Ascending aorta (tissue), 2 donors: ENCODE data around the gene ARSB. TPM values are rescaled to one million over a fixed set of nuclear protein-coding genes. Genes with fewer than 3 reads are reported as not detected.

Experiments
- DNase-seq, 2 donors: peaks; one replicate each; pipeline ENCODE4 v3.0.0-alpha.2; 2019; ENCODE audit warnings: low spot score in 2 of 2
- H3K27ac ChIP-seq, 2 donors: fragments of 200-600 bp; sonication (generic); one replicate each; pipeline ENCODE4 v1.5.1; 2016 to 2017; ENCODE audit warnings: mild to moderate bottlenecking in 1 of 2
- H3K27me3 ChIP-seq: fragments of 200-600 bp; sonication (generic); one replicate; pipeline ENCODE4 v1.5.1; 2017
- H3K36me3 ChIP-seq, 2 donors: fragments of 200-600 bp; sonication (generic); one replicate each; pipeline ENCODE4 v1.5.1; 2016
- H3K4me1 ChIP-seq, 2 donors: fragments of 200-600 bp; sonication (generic); one replicate each; pipeline ENCODE4 v1.5.1; 2016 to 2017; ENCODE audit warnings: mild to moderate bottlenecking in 1 of 2
- H3K4me3 ChIP-seq, 2 donors: fragments of 200-600 bp; sonication (generic); one replicate each; pipeline ENCODE4 v1.5.1; 2016 to 2017; ENCODE audit warnings: mild to moderate bottlenecking in 1 of 2
- H3K9me3 ChIP-seq, 2 donors: fragments of 200-600 bp; sonication (generic); one replicate each; pipeline ENCODE4 v1.5.1; 2016
- intact Hi-C: fragments of 100-400 bp; cut with DNase I; formaldehyde crosslinking; loops from one replicate; pipeline ENCODE4 v1.15.1; 2023
- total RNA-seq: library from RNA; depleted of rRNA; stranded (reverse); fragments of >200 nt; gene quantifications from one replicate; pipeline ENCODE4 v1.1.0, GENCODE V29; 2016
- TF ChIP-seq, protein P1 (sequence below), 3 experiments: fragments of 200-600 bp in 2 of 3; fragments of 450-650 bp in 1 of 3; sonication (generic) in 2 of 3; IDR thresholded peaks; one replicate each; pipeline ENCODE4 v1.5.1; 2016 to 2019; ENCODE audit warnings: antibody characterized with exemption in 3 of 3, mild to moderate bottlenecking in 1 of 3, moderate library complexity in 1 of 3

The ARSB gene
- total RNA-seq, 1 donor from 2014 or later = 18.6 TPM

DNA sequence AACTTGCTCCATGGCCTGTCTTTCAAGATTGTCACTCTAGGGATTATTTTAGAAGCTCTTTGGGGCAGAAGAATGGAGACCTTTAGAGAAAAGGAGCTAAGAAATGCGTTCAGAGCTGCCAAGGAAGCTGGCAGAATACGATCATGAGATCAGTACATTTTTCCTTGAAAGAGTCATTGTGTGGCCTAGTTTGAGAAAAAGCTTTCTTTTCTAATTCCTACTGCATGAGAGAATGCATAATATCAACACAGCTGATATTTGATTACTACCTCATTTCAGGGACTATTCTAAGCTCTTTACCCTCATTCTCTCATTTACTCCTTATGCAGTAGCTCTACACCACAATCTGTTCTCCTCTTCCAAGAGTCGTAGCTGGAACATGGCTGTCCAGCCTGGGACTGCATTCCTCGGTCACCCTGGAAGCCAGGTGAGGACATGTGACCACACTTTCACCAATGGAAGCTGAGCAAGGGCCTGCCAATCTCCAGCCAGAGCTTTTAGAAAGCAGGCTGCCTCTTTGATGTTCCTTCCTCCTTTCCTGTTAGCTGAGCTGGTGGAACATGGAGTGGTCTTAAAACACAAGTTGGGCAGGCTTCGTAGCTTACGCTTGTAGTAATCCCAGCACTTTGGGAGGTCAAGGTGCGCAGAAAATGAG, 237.3 kb downstream of the ARSB start:
- peak in 1 of 2 donors; percentile 68 for DNase-seq
- no peak overlapping the region for H3K4me3 ChIP-seq
- peaks cover 10 to 24% of the 10 kb centered on the region in 2 donors for H3K4me1 ChIP-seq
- no peaks in the 10 kb centered on the region for H3K27me3 ChIP-seq
- intact Hi-C loops = loop anchor here (2.0 to 5.0 kb wide), 5 partner anchors 84 to 234 kb away; partner anchors contain the start of gene LHFPL2
- TF ChIP-seq, protein P1, sequence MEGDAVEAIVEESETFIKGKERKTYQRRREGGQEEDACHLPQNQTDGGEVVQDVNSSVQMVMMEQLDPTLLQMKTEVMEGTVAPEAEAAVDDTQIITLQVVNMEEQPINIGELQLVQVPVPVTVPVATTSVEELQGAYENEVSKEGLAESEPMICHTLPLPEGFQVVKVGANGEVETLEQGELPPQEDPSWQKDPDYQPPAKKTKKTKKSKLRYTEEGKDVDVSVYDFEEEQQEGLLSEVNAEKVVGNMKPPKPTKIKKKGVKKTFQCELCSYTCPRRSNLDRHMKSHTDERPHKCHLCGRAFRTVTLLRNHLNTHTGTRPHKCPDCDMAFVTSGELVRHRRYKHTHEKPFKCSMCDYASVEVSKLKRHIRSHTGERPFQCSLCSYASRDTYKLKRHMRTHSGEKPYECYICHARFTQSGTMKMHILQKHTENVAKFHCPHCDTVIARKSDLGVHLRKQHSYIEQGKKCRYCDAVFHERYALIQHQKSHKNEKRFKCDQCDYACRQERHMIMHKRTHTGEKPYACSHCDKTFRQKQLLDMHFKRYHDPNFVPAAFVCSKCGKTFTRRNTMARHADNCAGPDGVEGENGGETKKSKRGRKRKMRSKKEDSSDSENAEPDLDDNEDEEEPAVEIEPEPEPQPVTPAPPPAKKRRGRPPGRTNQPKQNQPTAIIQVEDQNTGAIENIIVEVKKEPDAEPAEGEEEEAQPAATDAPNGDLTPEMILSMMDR (IDR thresholded peaks at IDR 0.05) = no peak
- no peaks in the 10 kb centered on the region for H3K36me3 ChIP-seq
- no peaks in the 10 kb centered on the region for H3K9me3 ChIP-seq
- H3K27ac ChIP-seq = peak overlapping the region; percentile 79 to 92

DNA sequence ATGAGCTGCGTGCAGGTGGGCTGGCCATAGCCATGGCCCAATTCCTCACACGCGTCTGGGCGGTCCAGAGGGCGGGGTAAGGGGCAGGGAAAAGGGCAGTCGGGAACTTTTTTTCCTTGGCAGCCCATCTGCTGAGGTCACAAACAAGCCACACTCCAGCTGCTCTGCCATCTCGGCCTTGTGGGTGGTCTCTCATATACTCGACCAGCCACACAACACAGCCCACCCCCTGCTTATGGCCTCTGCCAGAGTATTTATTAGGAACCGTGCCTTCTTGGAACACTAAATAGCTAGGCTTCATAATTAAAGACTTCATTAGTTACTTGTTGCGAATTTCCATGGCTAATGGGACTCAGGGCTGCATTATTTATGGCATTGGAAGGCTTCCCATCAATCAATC, 238.1 kb downstream of the ARSB start:
- Histone ChIP-seq H3K27me3 (no peaks in the 10 kb centered on the region), H3K4me1 (peaks cover 10 to 24% of the 10 kb centered on the region in 2 donors), H3K9me3 (no peaks in the 10 kb centered on the region), H3K27ac (peak overlapping the region; percentile 79 to 92), H3K4me3 (no peak overlapping the region), H3K36me3 (no peaks in the 10 kb centered on the region)
- intact Hi-C loops = loop anchor here (2.0 to 5.0 kb wide), 5 partner anchors 85 to 235 kb away; partner anchors contain the start of gene LHFPL2
- DNase-seq = no peak
- TF ChIP-seq, protein P1 (IDR thresholded peaks at IDR 0.05) = no peak

DNA sequence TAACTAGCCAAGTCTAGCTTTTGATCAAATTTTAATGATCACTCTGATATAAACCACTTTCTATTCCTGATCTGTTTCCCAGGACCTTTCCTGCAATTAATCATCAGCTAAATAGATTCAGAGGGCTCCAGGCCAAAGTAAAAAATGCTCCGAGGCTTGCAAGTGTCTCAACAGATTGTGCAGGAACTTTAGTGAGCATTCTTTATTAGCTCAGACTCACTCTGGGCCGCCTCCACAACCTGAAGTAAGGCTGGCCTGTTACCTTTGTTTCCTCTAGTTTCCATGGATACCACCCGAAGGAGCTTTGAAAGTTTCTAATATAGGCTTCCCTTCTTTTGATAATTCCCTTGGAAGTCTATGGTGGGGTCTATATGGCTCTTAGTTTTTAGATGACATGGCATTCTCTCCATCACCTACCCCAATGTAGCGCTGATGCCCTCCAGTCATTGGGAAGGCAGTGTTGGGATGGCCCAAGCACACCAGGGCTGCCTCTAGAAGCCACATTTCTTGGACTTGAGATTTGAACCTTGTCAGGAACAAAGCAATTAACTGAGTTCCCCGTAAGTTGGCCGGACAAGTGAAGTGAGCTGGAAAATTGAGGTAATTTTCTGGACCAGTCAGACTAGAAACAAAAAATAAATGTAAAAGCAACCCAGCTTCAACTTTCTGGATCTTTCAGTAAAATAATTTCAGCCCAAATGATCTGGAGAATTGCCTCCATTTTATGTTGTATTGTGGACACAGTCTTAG, 238.9 kb downstream of the ARSB start:
- H3K27ac ChIP-seq = peak overlapping the region; percentile 79 to 92

DNA sequence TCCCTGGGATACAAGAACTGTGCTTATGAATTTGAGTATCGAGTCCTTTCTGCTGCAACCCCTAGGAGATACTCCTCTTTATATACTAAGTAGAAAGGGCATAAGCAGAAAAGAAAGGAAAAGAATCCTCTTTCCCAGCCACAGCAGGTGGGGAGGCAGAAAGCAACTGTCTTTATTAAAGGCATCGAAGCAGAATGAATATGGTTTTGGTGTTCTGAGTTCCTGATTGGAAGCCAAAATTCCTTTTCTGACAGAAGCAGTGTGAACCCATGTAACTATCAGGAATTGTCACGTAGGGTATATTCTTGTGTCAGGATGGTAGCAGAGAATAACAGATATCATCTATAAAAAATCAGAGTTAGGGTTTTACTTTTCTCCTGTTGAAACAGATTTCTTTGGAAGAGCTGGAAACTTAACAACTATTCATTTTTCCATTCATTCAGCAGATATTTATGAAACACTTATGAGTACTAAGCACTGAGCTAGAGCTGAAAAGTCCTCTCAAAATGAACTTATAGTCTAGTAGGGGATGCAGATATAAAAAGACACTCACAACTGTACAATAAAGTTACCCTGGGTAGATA, 240.1 kb downstream of the ARSB start:
- TF ChIP-seq, protein P1 (IDR thresholded peaks at IDR 0.05) = no peak
- no peaks in the 10 kb centered on the region for H3K27me3 ChIP-seq
- no peak for DNase-seq
- H3K9me3 ChIP-seq = no peaks in the 10 kb centered on the region
- H3K4me3 ChIP-seq = no peak overlapping the region
- H3K36me3 ChIP-seq = no peaks in the 10 kb centered on the region
- H3K4me1 ChIP-seq = peaks cover 10 to 24% of the 10 kb centered on the region in 2 donors
- intact Hi-C loops = loop anchor here (5.0 kb wide), 4 partner anchors 87 to 237 kb away; no protein-coding TSS in a partner anchor
- H3K27ac ChIP-seq = peak overlapping the region; percentile 79 to 92

More for the DNA sequence above, 238.9 kb downstream of the ARSB start:
- intact Hi-C loops = loop anchor here (2.0 to 5.0 kb wide), 5 partner anchors 86 to 236 kb away; partner anchors contain the start of gene LHFPL2
- DNase-seq = no peak
- Histone ChIP-seq H3K9me3 (no peaks in the 10 kb centered on the region), H3K27me3 (no peaks in the 10 kb centered on the region), H3K4me3 (no peak overlapping the region), H3K36me3 (no peaks in the 10 kb centered on the region), H3K4me1 (peaks cover 10 to 24% of the 10 kb centered on the region in 2 donors)
- TF ChIP-seq, protein P1 (IDR thresholded peaks at IDR 0.05) = no peak

DNA sequence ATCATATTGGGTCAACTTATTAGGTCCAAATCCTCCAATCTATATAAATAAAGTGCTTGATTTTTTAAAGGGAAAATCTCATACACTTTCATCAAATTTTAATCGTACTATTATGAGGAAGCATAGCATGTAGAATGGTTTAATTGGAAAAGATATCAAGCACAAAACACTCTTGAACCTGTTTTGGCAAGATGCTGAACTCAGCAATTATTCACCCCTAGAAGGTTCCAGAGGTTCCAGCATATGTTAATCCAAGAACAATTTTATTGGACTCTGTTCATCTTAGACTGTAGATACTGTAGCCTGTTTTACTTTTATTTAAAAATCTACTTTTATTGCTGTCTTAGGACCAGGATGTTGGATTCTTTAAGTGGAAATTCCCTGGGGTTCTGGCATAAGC, 244.1 kb downstream of the ARSB start:
- DNase-seq = no peak
- intact Hi-C loops = no loop called here
- H3K9me3 ChIP-seq = no peaks in the 10 kb centered on the region
- H3K27me3 ChIP-seq = no peaks in the 10 kb centered on the region
- peaks cover 3 to 17% of the 10 kb centered on the region in 2 donors for H3K4me1 ChIP-seq
- TF ChIP-seq, protein P1 (IDR thresholded peaks at IDR 0.05) = no peak
- no peak overlapping the region for H3K4me3 ChIP-seq
- H3K27ac ChIP-seq = no peak overlapping the region
- no peaks in the 10 kb centered on the region for H3K36me3 ChIP-seq
